BE2C (cell line): Measurements from ENCODE around the gene FKRP.

Experiments
- DNase-seq: peaks from one replicate; pipeline ENCODE4 v3.0.0-alpha.2; 2020
- H3K27me3 ChIP-seq: fragments of 250-450 bp; sonication (Bioruptor Pico); 2 replicates; pipeline ENCODE4 v1.5.1; 2020; ENCODE audit warnings: mild to moderate bottlenecking
- H3K36me3 ChIP-seq: fragments of 250-450 bp; sonication (Bioruptor Pico); 2 replicates; pipeline ENCODE4 v1.5.1; 2020; ENCODE audit warnings: mild to moderate bottlenecking
- H3K4me1 ChIP-seq: fragments of 250-450 bp; sonication (Bioruptor Pico); 2 replicates; pipeline ENCODE4 v1.5.1; 2020
- H3K4me3 ChIP-seq: 2 replicates; pipeline ENCODE4 v1.5.1; 2011; ENCODE audit warnings: low read depth, low read length
- H3K9me3 ChIP-seq: fragments of 250-450 bp; sonication (Bioruptor Pico); 2 replicates; pipeline ENCODE4 v1.5.1; 2020
- TF ChIP-seq, protein P1 (sequence below): IDR thresholded peaks from 2 replicates; pipeline ENCODE4 v1.5.1; 2012; ENCODE audit warnings: mild to moderate bottlenecking, low read depth, low read length

FKRP gene

DNA sequence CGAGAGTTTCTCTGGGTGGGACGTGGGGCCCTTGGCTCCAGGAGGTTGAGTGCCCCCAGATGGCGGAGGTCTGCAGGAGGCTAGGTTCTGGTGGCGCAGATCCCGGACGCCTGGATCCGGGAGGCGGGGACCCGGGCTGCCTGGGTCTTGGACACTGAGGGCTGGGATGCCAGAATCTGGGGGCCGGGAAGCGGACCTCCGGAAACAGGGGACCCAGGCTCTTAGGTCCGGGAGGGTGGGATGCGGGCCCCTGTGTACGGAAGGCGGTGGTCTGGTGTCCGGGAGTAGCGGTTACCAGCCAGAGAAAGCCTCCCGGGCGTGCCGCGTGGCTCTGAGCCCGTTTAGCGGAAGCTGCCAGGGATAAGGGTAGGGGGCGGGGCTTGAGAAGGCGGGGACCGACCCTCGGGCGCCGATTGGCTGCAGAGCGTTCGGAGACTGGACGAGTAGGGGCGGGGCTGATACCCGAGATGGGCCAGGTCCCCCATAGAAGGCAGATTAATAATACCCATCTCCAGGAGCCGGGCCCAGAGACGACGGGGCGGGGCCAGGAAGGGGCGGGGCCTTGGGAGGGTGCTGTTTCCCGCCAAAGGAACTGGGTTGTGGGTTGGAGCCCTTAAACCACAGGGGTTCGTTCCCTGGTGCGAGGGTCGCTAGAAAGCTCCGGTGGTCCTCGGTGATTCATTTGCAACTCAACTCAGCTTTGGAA lies 42.6 kb downstream of the FKRP start, which contains the start of gene SLC1A5:
TSS of gene SLC1A5 (minus strand) at position 333 of the 706 bp plus-strand sequence. CDS start 629 bp downstream, outside the sequence.
- Histone ChIP-seq H3K4me1 (peaks cover 3% of the 10 kb centered on the region), H3K4me3 (peak within 1 kb of the TSS; percentile 100), H3K27me3 (no peaks in the 10 kb centered on the region), H3K9me3 (no peaks in the 10 kb centered on the region), H3K36me3 (peaks cover 34% of the 10 kb centered on the region)
- TF ChIP-seq, protein P1, sequence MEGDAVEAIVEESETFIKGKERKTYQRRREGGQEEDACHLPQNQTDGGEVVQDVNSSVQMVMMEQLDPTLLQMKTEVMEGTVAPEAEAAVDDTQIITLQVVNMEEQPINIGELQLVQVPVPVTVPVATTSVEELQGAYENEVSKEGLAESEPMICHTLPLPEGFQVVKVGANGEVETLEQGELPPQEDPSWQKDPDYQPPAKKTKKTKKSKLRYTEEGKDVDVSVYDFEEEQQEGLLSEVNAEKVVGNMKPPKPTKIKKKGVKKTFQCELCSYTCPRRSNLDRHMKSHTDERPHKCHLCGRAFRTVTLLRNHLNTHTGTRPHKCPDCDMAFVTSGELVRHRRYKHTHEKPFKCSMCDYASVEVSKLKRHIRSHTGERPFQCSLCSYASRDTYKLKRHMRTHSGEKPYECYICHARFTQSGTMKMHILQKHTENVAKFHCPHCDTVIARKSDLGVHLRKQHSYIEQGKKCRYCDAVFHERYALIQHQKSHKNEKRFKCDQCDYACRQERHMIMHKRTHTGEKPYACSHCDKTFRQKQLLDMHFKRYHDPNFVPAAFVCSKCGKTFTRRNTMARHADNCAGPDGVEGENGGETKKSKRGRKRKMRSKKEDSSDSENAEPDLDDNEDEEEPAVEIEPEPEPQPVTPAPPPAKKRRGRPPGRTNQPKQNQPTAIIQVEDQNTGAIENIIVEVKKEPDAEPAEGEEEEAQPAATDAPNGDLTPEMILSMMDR, result peak; percentile 13; the same call in 1 of the 2 replicates
- peak; percentile 100 for DNase-seq

DNA sequence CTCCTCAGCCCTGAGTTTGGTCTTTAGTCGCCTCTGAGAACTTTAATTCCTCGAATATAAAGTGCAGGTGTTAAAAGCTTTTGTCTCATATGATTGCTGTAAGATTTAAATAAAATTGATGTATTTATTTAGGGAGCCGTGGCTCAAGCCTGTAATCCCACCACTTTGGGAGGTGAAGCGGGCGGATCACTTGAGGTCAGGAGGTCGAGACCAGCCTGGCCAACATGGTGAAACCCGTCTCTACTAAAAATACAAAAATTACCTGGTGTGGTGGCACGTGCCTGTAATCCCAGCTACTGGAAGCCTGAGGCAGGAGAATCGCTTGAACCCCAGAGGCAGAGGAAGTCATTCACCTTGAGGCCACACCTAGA lies 43.1 kb downstream of the FKRP start:
- TF ChIP-seq, protein P1, result no peak
- Histone ChIP-seq H3K9me3 (no peaks in the 10 kb centered on the region), H3K27me3 (no peaks in the 10 kb centered on the region), H3K4me1 (peaks cover 3% of the 10 kb centered on the region), H3K36me3 (peaks cover 28% of the 10 kb centered on the region), H3K4me3 (no peak overlapping the region)
- DNase-seq, result no peak

DNA sequence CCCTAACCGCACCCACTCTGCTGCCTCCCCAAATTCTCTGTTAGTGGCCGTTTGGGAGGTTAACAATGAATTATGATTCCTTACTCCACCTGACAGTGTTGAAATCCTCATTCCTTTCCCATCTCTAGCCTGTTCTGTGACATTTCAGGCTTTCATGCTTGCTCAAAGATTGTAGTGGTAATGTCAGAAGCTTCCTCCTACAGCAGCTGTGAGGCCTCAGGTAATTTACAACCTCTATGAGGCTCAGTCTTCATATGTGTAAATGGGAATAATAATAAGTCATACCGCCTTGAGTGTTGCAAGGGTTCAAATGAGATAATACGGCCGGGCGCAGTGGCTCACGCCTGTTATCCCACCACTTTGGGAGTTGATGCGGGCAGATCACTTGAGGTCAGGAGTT lies 43.5 kb downstream of the FKRP start:
- no peak overlapping the region for H3K4me3 ChIP-seq
- H3K4me1 ChIP-seq, result peaks cover 3% of the 10 kb centered on the region; the same call in 1 of the 2 replicates
- TF ChIP-seq, protein P1, result no peak
- no peaks in the 10 kb centered on the region for H3K27me3 ChIP-seq
- DNase-seq, result no peak
- peaks cover 24% of the 10 kb centered on the region for H3K36me3 ChIP-seq
- H3K9me3 ChIP-seq, result no peaks in the 10 kb centered on the region

DNA sequence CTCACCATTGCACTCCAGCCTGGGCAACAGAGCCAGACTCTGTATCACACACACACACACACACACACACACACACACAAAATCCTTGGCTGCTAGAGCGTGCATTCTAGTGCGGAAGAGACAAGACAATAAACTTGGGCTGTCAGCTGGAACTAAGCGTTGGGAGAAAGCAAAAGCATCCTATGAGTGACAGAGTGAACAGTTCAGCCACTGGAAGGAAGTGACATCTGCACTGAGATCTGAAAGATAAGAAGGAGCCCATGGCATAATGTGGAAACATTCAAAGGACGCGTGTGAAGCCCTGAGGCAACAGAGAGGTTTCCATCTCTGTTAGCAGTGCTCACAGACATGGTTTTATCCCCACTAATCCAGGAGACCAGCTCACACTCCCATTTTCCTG lies 46.1 kb downstream of the FKRP start:
- Histone ChIP-seq H3K4me3 (no peak overlapping the region), H3K36me3 (peaks cover 7% of the 10 kb centered on the region; the same call in 1 of the 2 replicates), H3K9me3 (no peaks in the 10 kb centered on the region), H3K27me3 (no peaks in the 10 kb centered on the region), H3K4me1 (peaks cover 6% of the 10 kb centered on the region)
- TF ChIP-seq, protein P1, result no peak
- DNase-seq, result peak; percentile 46

DNA sequence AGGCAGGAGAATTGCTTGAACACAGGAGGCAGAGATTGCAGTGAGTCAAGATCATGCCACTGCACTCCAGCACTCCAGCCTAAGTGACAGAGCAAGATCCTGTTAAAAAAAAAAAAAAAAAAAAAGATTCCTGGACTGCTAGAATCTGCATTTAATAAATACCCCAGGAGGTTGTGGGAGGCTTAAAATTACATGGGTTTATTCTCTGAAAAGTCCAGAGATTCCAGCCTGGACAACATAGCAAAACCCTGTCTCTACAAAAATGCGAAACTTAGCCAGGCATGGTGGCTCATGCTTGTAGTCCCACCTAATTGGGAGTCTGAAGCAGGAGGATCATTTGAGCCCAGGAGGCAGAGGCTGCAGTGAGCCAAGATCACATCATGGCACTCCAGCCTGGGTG lies 52.0 kb downstream of the FKRP start:
- no peak for DNase-seq
- H3K4me1 ChIP-seq, result peaks cover 3% of the 10 kb centered on the region
- TF ChIP-seq, protein P1, result no peak
- H3K4me3 ChIP-seq, result no peak overlapping the region
- H3K9me3 ChIP-seq, result no peaks in the 10 kb centered on the region
- H3K27me3 ChIP-seq, result no peaks in the 10 kb centered on the region; the same call in 1 of the 2 replicates
- H3K36me3 ChIP-seq, result no peaks in the 10 kb centered on the region

DNA sequence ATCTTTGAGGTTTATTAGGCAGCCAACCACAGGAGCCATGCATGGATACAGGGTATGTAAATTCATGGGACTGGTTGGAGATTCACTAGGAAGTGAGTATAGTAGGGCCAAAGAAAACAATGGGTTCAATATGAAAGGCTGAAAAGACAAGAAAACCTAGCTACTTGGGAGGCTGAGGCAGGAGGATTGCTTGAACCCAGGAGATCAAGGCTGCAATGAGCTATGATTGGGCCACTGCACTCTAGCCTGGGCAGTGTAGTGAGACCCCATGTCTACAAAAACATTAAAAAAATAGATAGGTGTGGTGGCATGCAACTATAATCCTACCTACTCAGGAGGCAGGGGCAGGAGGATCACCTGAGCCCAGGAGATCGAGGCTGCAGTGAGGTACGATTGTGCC lies 52.9 kb downstream of the FKRP start:
- no peaks in the 10 kb centered on the region for H3K9me3 ChIP-seq
- H3K36me3 ChIP-seq, result no peaks in the 10 kb centered on the region
- H3K4me1 ChIP-seq, result peaks cover 3% of the 10 kb centered on the region
- no peak overlapping the region for H3K4me3 ChIP-seq
- TF ChIP-seq, protein P1, result no peak
- DNase-seq, result no peak
- H3K27me3 ChIP-seq, result no peaks in the 10 kb centered on the region; the same call in 1 of the 2 replicates
